AML-193 (cell line): ENCODE measurements around the gene DOCK11.

Experiments
- DNase-seq, 2 experiments: peaks; one replicate each; lab custom pipeline; 2025; lab: John Stamatoyannopoulos, UW

Gene DOCK11

DNA sequence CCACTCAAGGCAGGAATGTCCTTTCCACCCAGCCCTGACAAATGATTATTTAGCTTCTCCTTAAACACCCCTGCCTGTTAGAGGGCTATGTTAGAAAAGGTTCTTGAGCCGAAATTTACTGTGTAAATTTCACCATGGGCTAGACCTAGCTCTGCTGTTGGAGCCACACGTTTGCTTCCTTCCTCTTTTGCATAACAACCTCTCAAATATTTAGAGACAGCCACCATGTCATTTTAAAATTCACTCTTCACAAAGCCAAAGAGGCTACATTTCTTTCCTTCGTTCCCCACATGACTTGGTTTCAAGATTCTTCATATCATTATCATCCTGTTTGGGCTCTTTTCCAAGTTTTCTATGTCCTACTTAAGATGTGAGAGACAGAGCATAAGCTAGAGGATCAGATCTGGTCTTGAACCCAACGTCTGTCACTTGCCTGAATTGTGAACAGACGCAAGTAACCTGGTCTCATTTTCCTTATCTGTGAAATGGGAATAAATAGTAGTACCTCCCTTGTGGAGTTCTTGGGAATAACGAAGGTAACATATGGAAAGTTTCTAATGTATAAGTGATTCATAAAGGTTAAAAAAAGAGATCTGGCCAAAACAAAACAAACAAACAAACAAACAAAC is 6.7 kb downstream of the DOCK11 start:
- DNase-seq: peak; percentile 68 to 74

DNA sequence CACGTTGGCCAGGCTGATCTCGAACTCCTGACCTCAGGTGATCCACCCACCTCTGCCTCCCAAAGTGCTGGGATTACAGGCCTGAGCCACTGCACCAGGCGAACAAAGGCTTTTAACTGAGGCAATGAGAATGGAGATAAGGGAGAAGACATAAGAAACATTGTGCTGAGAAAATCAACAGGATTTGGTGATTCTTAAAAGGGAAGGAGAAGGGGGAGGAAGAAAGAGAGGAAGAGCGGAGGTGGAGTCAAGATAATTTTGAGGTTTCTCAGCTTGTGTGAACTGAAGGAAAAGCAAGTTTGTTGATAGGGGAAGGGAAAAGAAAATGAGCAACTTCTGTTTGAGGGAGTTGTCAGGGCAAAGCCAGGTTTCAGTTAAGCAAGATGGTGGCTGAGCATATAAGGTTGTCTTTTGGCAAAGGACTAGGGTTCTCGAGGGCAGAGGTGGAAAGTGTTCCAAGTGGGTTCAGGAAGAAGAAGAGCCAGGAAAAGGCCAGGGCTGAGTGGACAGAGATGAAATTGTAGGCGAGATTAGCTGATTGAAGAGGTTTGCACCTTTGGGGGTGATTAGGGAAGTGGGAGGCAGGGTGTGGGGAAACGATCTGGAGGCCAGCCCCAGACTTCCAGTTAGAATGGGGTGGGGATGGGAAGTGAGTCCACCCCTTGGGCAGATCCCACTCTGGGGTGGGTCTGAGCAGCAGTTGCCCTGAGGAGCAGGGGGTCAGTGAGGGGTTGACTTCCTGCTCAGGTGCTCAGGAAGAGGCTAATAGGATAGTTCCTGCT is 7.8 kb downstream of the DOCK11 start:
- DNase-seq: peak in 1 of 2 experiments; percentile 23

DNA sequence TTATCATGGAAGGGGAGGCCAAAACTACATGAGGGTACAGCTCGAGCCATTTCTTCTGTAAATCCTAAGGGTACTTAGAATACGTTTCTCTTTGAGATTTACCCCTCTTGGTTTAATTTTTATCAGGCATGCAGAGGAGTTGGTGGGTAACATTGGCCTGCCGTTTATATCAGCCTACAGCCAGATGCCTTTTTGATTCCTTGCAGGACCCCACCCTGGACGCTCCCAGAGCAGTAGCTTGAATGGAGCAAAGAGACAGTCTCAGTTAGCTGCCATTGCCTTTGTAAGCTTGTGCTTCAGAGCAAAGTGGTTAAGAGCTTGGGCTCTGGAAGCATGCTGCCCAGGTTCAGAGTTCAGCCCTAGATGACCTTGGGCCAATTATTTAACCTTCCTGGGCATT is 9.0 kb downstream of the DOCK11 start:
- no peak for DNase-seq

DNA sequence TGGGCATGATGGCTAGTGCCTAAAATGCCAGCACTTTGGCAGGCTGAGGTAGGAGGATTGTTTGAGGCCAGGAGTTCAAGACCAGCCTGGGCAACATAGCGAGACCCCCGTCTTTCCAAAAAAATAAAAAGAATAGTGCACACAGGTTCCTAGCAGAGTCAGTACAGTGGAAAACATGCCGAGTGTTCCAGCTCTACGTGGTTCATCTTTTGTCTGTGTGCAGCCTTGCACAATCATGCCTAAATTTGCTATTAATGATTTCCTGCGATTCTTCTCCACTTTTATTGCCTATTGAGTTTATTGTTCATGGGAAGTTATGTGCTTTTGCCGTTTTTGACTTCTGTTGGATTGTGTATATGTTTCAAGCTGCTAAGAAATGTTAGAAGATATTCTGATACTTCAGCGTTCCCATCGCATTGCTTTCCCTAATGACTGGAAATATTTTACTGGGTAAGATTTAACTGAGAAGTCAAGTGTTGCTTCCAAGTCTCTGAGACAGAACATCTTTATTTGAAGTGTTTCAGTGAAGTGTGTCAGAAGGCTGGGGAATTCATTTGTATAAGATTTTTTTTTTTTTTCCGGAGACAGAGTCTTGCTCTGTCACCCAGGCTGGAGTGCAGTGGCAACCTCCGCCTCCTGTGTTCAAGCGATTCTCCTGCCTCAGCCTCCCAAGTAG is 11.3 kb downstream of the DOCK11 start:
- DNase-seq: no peak

DNA sequence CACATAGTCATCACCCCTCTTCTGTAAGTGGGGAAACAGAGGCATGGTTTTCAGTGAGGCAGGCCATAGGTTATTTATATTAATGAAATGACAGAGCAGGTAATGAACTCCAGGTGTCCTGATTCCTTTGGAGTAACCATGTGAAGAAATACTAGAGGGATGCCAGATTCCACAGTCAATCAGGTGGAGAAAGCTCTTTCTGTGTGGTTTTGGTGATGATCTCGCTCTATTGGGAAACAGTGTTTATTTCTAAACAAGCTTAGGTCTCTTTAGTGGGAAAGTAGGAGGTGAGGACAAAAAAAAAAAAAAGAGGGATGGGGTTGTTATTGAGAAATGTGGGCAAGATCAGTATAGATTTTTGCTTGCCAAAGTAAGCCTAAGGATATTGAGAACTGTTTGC is 12.2 kb downstream of the DOCK11 start:
- no peak for DNase-seq

DNA sequence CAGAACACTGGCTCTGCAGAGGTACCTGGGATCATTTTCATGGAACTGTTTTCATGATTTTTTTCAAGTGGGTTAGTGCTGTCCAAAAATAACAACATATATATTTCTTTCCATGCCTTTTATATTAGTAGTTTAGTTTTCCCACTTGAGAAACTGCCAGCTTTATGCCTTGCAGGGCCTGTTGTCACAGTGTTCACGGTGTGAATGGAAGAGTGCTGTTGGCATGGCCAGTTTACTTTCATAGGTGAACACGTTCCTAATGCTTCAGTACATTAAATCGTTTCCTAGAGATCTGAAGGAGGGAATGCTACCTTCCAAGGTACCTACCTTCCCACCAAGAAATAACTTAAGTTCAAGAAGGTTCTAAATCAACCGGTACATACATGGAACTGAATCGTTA is 12.6 kb downstream of the DOCK11 start:
- no peak for DNase-seq

DNA sequence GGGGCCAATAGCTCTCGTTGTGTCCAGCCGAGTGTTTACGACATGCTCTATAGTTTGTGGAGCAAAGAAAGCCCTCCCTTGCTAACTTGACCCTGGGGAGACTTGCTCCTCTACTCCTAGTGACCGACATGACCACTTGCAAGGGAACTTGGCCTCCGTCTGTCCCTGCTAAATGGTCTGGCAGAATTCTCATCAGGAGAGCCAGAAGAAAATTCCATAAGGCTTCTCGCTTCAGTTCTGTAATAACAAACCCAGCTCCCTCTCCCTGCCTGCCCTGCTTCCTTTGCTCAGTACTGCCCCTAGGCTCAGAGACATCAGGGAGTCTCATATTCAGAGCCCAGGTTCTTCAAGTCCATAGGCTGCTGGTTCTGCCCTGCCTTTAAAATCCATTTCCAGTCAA is 13.0 kb downstream of the DOCK11 start:
- DNase-seq: no peak

DNA sequence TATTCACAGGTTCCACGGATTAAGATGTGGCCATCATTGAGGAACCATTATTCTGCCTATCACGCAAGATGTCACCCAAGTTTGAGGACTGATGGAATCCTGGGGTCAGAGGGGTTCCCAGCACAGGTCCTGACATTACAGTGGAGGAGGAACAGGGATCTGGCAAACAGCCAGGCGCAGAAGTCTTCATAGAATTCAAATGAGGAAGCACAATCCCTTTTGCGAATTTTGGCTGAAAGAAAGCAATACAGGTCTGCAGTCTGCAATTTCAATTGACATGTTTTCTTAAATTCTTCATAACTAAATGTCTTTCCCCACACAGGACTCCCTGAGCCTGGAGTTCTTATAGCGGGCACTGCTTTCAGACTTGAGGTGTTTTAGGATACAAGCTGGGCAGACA is 14.5 kb downstream of the DOCK11 start:
- DNase-seq: no peak

DNA sequence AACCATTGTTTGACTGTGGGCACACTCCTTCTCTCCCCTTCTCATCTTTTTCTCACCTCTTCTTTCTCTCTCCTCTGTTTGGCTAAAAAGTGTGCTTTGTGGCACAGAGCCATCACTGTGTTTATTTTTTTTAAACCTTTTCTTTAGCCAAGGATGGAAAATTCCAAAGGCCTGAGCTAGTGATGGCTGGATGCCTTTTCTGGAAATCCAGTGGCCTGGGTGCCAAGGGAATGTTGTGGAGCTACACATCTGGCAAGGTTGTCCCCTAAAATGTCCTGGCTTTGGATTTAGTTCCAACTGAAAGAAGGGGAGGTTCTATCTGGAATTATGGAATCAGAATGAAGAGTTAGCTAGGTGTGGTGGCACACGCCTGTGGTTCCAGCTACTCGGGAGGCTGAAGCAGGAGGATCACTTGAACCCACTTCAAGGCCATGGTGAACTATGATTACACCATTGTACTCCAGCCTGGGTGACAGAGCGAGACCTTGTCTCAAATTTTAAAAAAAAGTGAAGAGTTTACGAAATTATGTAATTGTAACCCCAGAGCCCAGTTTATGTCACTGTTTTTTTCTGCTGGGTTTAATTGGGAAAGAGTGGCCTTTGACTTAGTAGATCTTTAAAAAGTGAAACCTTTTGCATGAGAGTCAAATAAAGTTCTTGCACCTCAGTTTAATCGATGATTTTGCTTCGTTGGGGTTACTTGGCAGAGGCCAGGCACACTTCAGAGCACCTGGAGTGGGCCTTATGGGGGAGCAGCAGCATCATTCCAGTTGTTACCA is 17.7 kb downstream of the DOCK11 start:
- DNase-seq: no peak

DNA sequence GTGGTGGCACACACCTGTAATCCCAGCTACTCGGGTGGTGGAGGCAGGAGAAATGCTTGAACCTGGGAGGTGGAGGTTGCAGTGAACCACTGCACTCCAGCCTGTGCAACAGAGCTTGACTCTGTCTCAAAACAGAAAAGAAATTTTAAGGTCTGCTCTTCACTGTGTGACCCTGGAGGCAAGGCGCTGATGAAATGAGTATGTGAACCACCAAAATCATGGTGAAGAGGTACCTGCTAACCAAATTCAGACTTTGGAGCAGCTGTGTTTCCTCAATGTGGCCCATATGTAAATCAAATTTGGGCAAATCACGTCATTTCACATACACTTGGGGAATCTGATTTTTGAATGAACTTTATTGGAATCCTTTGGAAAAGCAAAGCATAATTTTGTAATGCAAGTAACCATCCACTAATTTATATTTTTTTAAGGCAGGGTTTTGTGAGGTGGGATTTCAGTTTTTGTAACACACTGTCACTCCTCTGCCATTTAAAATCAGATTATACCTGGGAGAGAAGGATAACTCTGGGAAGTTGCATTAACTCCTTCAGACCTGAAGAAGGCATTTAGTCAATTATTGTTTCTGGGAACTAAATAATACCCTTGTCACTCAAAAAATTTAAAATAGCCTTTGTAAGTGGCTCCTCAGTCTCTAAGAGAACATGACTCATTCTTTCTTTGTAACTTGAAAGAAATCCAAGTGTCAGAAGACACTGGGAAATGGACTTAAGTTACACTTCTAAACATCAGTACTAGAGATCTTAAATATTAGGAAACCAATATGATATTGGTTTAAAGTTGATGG is 24.0 kb downstream of the DOCK11 start:
- no peak for DNase-seq

DNA sequence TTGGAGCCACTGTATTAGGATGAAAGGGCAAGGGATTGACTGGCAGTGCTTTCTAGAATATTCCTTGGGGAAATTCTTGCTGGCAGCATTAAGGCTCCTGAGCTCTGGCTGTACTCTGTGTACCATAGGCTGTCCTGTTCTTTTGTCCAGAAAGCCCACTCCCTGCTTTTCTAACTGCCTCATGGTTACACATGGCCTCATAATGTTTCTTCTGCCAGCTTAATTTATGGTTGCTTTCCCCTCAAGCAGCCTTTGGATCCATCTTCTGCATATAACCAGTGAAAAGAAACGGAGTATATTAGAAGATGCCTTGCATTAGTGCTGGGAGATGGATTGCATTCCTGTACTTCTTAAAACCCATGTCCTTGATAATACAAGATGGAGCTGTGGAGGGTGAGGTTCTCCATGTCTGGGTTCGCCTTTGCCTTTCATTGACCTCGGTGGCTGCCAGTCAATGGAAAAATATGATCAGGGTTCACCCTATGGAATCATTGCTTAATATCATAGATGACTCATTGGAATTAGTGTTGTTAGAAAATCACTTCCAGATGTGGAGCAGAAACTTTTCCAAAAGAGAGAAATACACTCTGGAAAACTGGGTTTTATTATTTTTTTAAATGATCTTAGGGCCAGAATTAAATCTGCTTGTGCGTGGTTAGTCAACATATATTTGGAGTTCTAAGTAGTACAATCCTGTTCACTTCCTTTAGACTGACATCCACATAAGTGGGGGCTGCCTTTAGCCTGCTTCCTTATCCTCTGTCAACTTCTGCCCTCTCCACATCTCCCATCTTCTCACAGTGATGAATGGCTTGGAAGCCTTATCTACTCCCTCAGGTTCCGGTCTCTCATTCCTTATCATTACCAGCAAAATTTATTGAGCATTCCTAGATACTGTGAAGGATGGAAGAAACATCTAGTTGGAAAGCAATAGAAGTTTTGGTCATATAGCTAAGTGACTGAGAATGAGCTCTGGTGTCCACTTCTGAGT is 24.9 kb downstream of the DOCK11 start:
- DNase-seq: no peak

DNA sequence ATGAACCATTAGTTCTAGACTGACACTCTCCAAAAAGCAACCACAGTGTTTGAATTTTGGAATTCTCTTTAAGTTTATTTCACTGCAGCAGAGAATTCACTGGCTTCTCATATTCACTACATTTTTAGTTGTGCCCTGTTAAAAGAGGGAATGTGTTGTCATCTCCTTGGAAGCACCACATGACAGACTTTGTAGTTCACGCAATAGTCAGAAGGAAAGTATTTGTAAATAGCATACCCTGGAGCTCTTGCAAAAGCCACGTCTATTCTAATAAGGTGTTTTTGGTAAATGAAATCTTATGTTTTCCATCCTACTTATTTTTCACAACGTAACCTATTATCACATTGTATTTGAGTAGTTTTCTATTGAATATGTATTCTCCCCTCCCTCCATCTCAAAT is 25.8 kb downstream of the DOCK11 start:
- no peak for DNase-seq

DNA sequence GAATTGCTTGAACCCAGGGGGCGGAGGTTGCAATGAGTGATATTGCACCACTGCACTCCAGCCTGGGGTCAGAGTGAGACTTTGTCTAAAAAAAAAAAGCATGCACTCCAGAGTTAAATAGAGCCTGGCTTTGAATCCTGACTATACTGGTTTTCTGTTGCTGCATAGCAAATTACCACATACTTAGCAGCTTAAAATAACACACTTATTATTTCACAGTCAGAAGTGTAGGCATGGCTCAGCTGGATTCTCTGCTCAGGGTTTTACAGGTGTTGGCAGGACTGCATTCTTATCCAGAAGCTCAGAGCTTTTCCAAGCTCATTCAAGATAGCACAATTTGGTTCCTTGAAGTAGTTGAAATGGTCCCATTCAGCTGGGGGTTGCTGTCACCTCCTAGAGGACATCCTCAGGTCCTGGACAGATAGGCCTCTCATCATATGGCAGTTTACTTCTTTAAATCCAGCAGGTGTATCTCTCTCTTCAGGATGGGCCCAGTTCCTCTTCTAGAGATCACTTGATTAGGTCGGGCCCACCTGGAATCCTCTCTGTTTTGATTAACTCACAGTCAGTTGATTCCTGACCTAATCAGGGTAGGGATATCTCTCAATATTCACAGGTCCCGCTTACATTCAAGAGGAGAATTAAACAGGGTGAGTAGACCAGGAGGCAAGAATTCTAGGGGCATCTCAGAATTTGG is 26.8 kb downstream of the DOCK11 start:
- no peak for DNase-seq

DNA sequence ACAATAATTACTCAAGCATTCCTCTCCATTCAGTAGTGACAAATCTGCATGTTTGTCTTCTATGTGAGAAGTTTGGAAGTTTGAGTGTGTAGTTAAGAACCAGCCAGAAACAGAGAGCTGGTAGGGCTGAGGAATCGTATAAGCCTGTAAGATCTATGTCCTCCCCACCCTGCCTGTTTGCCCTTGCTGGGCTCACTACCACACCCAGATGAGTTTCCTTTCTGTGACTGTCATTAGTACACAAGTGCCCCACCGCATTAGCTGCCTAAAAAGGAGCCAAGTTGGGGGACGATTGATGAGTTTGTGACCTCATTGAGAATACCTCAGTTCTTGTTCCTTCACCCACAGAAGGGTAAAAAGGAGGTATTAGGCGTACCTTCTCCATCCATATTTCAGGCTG is 28.3 kb downstream of the DOCK11 start:
- no peak for DNase-seq

DNA sequence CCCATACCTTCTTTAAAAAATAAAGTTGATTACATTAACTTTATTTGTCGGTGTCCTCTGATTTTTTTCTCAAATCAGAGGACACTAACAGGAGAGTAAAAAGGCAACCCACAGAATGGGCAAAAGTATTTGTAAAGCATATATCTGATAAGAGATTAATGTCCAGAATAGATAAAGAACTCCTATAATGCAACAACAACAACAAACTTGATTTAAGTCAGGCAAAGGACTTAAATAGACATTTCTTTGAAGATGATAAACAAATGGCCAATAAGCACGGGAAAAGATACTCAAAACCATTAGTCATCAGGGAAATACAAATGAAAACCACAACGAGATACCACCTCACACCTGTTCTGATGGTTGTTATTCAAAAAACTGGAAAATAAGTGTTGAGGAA is 28.7 kb downstream of the DOCK11 start:
- DNase-seq: no peak

DNA sequence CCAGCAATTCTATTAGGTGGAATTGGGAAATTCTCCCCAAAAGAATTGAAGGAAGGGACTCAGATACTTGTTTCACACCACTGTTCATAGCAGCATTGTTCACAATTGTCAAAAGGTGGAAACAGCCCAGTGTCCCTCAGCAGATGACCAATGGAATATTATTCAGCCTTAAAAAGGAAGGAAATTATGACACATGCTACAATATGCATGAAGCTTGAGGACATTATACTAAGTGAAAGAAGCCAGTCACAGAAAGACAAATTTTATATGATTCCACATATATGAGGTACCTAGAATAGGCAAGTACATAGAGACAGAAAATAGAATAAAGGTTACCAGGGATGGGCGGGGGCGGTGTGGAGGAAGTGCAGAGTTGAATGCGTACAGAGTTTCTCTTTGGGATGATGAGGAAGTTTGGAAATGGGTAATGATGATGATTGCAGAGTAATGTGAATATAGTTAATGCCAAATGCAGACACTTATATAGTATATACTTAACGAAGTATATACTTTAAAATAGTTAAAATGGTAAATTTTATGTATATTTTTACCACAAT is 29.6 kb downstream of the DOCK11 start:
- no peak for DNase-seq

DNA sequence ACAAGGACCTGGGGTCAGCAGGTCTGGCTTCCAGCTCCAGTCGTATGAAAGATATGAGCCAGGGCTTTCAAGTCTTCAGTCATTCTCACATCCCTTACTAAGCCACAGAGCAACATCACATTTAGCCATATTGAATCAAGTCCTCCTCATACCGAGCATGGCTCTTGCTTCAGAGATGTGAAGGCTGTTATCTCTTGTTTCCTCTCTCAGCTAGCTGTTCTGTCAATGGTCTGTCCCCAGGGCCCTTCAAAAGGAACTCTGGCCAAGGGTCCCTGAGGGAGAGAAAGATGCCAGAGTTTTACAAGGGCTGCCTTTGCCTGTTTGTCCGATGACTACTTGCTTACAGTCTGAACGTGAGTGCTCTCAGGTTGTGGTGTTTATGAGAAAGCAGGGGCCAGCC is 30.5 kb downstream of the DOCK11 start:
- DNase-seq: no peak

DNA sequence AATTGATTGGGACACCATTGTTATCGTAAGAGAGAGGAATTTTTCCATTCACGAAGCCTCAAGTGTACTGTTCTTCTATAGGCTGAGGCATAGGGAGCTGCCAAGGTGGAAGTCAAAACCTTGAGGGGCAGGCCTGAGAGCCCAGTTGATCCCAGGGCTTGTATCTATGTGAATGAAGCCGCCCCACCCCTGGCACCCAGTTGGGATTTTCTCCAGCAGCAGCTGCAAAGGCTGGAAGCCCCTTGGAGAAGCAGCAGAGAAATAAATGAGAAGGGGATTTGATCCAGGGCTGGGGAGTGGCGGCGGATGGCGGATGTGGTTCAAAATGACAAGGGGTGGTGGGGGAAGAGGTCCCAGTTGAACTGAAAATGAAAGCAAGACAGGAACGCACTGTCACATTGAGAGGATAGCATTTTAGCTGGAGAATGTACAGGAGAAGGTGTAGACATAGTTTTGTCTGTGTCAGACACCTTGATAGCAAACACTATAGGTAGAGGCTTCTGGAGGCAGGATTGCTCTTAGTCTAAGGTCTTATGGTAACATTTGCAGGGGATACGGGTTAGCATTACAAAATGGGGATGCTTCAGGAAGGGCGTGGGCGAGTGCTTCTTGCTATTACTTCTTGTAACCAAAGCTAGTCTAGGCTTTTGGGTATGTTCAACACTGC is 32.6 kb downstream of the DOCK11 start:
- peak; percentile 24 to 32 for DNase-seq
